Activated CD4-positive, alpha-beta T cell treated with anti-CD3 and anti-CD28 coated beads, Interleukin-10, Interleukin-2, amounts not matched to agents 100 ng/mL and 50 ng/mL, durations not matched to agents 16 hours and 8 hours (primary cell): Measurements from ENCODE around the gene REXO4.
A peak's percentile ranks its signal among the peaks of the same experiment; 100 is the strongest.
"Not testable (repeated sequence)": the region's sequence is repeated elsewhere in the genome, so short reads cannot be mapped to it uniquely, and the experiment has no call there.

Source experiments
- DNase-seq: peaks from one replicate; pipeline ENCODE4 v3.0.0-alpha.2; 2020

REXO4 gene

GRCh38 chr9:133417541-133418461, at the start of gene REXO4:
Gene REXO4, minus strand, starts transcription at chr9:133418010. Its CDS starts 166 bp downstream, at chr9:133417844.
- peak; percentile 96 for DNase-seq

GRCh38 chr9:133467101-133467500, 49.3 kb upstream of the REXO4 start:
- DNase-seq = no peak

GRCh38 chr9:133465984-133466383, 48.2 kb upstream of the REXO4 start:
- DNase-seq = no peak

GRCh38 chr9:133464638-133465037, 46.8 kb upstream of the REXO4 start:
- DNase-seq = no peak

- DNase-seq = no peak
These were observed 46.2 kb upstream of the REXO4 start for GRCh38 chr9:133463864-133464615.

- no peak for DNase-seq
These were observed 45.5 kb upstream of the REXO4 start for GRCh38 chr9:133463234-133463863.

- no peak for DNase-seq
These were observed 44.2 kb upstream of the REXO4 start for GRCh38 chr9:133461975-133462374.

GRCh38 chr9:133460405-133461175, 42.8 kb upstream of the REXO4 start:
- no peak for DNase-seq

- DNase-seq = peak; percentile 89
These were observed 41.9 kb upstream of the REXO4 start, which contains the start of gene CACFD1 for GRCh38 chr9:133459476-133460404. Gene CACFD1, plus strand, starts transcription at chr9:133459978. Its CDS starts 89 bp downstream, at chr9:133460067.

GRCh38 chr9:133458643-133459312, 41.0 kb upstream of the REXO4 start:
- DNase-seq = no peak

GRCh38 chr9:133457748-133458147, 39.9 kb upstream of the REXO4 start:
- DNase-seq = no peak

- no peak for DNase-seq
These were observed 39.4 kb upstream of the REXO4 start for GRCh38 chr9:133457233-133457632.

GRCh38 chr9:133456409-133456808, 38.6 kb upstream of the REXO4 start:
- DNase-seq = no peak

- no peak for DNase-seq
These were observed 38.1 kb upstream of the REXO4 start for GRCh38 chr9:133455936-133456335.

- no peak for DNase-seq
These were observed 37.3 kb upstream of the REXO4 start for GRCh38 chr9:133454943-133455673.

GRCh38 chr9:133454325-133454724, 36.5 kb upstream of the REXO4 start:
- DNase-seq = no peak

GRCh38 chr9:133453651-133454050, 35.8 kb upstream of the REXO4 start:
- no peak for DNase-seq

- DNase-seq = no peak
These were observed 34.8 kb upstream of the REXO4 start for GRCh38 chr9:133452562-133452961.

GRCh38 chr9:133451865-133452264, 34.1 kb upstream of the REXO4 start:
- not testable (repeated sequence) for DNase-seq

GRCh38 chr9:133449760-133450159, 31.9 kb upstream of the REXO4 start:
- DNase-seq = no peak
